SK-N-SH (cell line): ENCODE results near the gene ZDHHC18. TPM values are rescaled to one million over a fixed set of nuclear protein-coding genes. Genes with fewer than 3 reads are reported as not detected.

Experiments
- CTCF ChIA-PET: fragments of 300-600, 350-600 bp; formaldehyde crosslinking; extraction: SDS; loops from one replicate; lab custom pipeline; 2021; lab: Yijun Ruan, JAX
- POLR2A ChIA-PET: fragments of 350-600 bp; sonication (Branson Sonifier 250); formaldehyde crosslinking; extraction: SDS; loops from one replicate; lab custom pipeline; 2020; ENCODE audit warnings: antibody characterized with exemption, inconsistent platforms; lab: Yijun Ruan, JAX
- DNase-seq: peaks from one replicate; pipeline ENCODE4 v3.0.0; 2012
- H2AFZ ChIP-seq: fragments of 200-600 bp; sonication (generic); 2 replicates; pipeline ENCODE4 v1.8.1; 2016; ENCODE audit warnings: antibody characterized with exemption, mild to moderate bottlenecking, low read depth
- H3F3A ChIP-seq: fragments of 200-600 bp; sonication (generic); replicated peaks from 2 replicates; pipeline ENCODE3; 2016; ENCODE audit warnings: antibody characterized with exemption, mild to moderate bottlenecking; ENCODE audit not compliant: insufficient read depth
- H3K27ac ChIP-seq, 2 experiments: fragments of 200-500 bp in 1 of 2; fragments of 200-600 bp in 1 of 2; sonication (Bioruptor generic) in 1 of 2; sonication (generic), shearing (Covaris generic) in 1 of 2; 2 replicates each; pipeline versions ENCODE4 v1.5.1 to v1.6.1; 2014 to 2016; ENCODE audit warnings: low read depth in 2 of 2, inconsistent platforms in 1 of 2, low read length in 1 of 2, mild to moderate bottlenecking in 1 of 2, mixed read lengths in 1 of 2
- H3K27me3 ChIP-seq: fragments of 200-600 bp; sonication (generic), shearing (Covaris generic); 2 replicates; pipeline ENCODE4 v1.6.1; 2016; ENCODE audit warnings: mixed run types; ENCODE audit not compliant: insufficient read depth
- H3K36me3 ChIP-seq, 2 experiments: fragments of 200-500 bp in 1 of 2; fragments of 200-600 bp in 1 of 2; sonication (Bioruptor generic) in 1 of 2; sonication (generic) in 1 of 2; replicated peaks in 1 of 2; 2 replicates each; pipeline versions ENCODE3 to v1.5.1; 2014 to 2016; ENCODE audit warnings: low read length in 1 of 2, mild to moderate bottlenecking in 1 of 2; ENCODE audit not compliant: insufficient read depth in 2 of 2, control insufficient read depth in 1 of 2
- H3K4me1 ChIP-seq, 2 experiments: fragments of 200-500 bp in 1 of 2; fragments of 200-600 bp in 1 of 2; sonication (Bioruptor generic) in 1 of 2; sonication (generic), shearing (Covaris generic) in 1 of 2; 2 replicates each; pipeline versions ENCODE4 v1.5.1 to v1.6.1; 2014 to 2016; ENCODE audit warnings: low read depth in 1 of 2, low read length in 1 of 2, mixed run types in 1 of 2; ENCODE audit not compliant: insufficient read depth in 2 of 2, control insufficient read depth in 1 of 2
- H3K4me2 ChIP-seq: fragments of 200-600 bp; sonication (generic), shearing (Covaris generic); 2 replicates; pipeline ENCODE4 v1.6.1; 2017; ENCODE audit warnings: mixed run types
- H3K4me3 ChIP-seq, 2 experiments: fragments of 200-500 bp in 1 of 2; fragments of 200-600 bp in 1 of 2; sonication (Bioruptor generic) in 1 of 2; sonication (generic), shearing (Covaris generic) in 1 of 2; 2 replicates each; pipeline versions ENCODE4 v1.5.1 to v1.8.1; 2014 to 2016; ENCODE audit warnings: low read depth in 2 of 2, inconsistent platforms in 1 of 2, low read length in 1 of 2, mild to moderate bottlenecking in 1 of 2, mixed read lengths in 1 of 2, moderate library complexity in 1 of 2
- H3K79me2 ChIP-seq: fragments of 200-600 bp; sonication (generic); 2 replicates; pipeline ENCODE4 v1.8.1; 2017; ENCODE audit warnings: mild to moderate bottlenecking; ENCODE audit not compliant: insufficient read depth
- H3K9ac ChIP-seq: fragments of 200-600 bp; sonication (generic); 2 replicates; pipeline ENCODE4 v1.6.1; 2017; ENCODE audit warnings: mixed run types
- H3K9me2 ChIP-seq: fragments of 200-600 bp; sonication (generic); 2 replicates; pipeline ENCODE4 v1.6.1; 2017; ENCODE audit warnings: mixed run types
- H3K9me3 ChIP-seq: fragments of 200-600 bp; sonication (generic); 2 replicates; pipeline ENCODE4 v1.6.1; 2017; ENCODE audit warnings: mixed run types, mild to moderate bottlenecking, moderate library complexity
- H4K20me1 ChIP-seq: fragments of 200-600 bp; sonication (generic); 2 replicates; pipeline ENCODE4 v1.6.1; 2017; ENCODE audit warnings: mild to moderate bottlenecking, mixed run types; ENCODE audit not compliant: insufficient read depth
- CHD2 ChIP-seq: fragments of 150-350 bp; IDR thresholded peaks from 2 replicates; pipeline ENCODE4 v1.6.1; 2018; ENCODE audit warnings: low read length; ENCODE audit not compliant: partially characterized antibody
- CTCF ChIP-seq: fragments of 200-600 bp; sonication (generic); IDR thresholded peaks from 2 replicates; pipeline ENCODE4 v1.6.1; 2017; ENCODE audit warnings: antibody characterized with exemption, mild to moderate bottlenecking, moderate library complexity
- ELF1 ChIP-seq: IDR thresholded peaks from 2 replicates; pipeline ENCODE4 v1.4.0; 2012
- EP300 ChIP-seq, 2 experiments: IDR thresholded peaks; 2 replicates each; pipeline versions ENCODE4 v1.4.0 to v1.6.1; 2012; ENCODE audit warnings: borderline replicate concordance in 1 of 2, low read depth in 1 of 2, low read length in 1 of 2
- EZH2phosphoT487 ChIP-seq: fragments of 200-600 bp; sonication (generic); IDR thresholded peaks from 2 replicates; pipeline ENCODE4 v1.6.1; 2017; ENCODE audit warnings: low read depth, mixed run types, mild to moderate bottlenecking, antibody characterized with exemption, moderate library complexity, borderline replicate concordance
- FOSL2 ChIP-seq: IDR thresholded peaks from 2 replicates; pipeline ENCODE4 v1.4.0; 2012; ENCODE audit warnings: low read depth, mild to moderate bottlenecking, moderate library complexity, borderline replicate concordance
- GABPA ChIP-seq: IDR thresholded peaks from 2 replicates; pipeline ENCODE4 v1.4.0; 2012; ENCODE audit warnings: low read depth, mild to moderate bottlenecking
- GATA2 ChIP-seq: sonication (generic); formaldehyde crosslinking; IDR thresholded peaks from 2 replicates; pipeline ENCODE4 v1.5.0; 2020; ENCODE audit warnings: mild to moderate bottlenecking, missing genetic modification reagents
- JUND ChIP-seq: IDR thresholded peaks from 2 replicates; pipeline ENCODE4 v1.4.0; 2012
- NFIC ChIP-seq: IDR thresholded peaks from 2 replicates; pipeline ENCODE4 v1.4.0; 2012; ENCODE audit warnings: borderline replicate concordance
- NRF1 ChIP-seq: IDR thresholded peaks from 2 replicates; pipeline ENCODE4 v1.6.1; 2012; ENCODE audit warnings: low read depth, mild to moderate bottlenecking, low read length
- PBX3 ChIP-seq: IDR thresholded peaks from 2 replicates; pipeline ENCODE4; 2012
- RAD21 ChIP-seq: IDR thresholded peaks from 2 replicates; pipeline ENCODE4 v1.6.1; 2012; ENCODE audit warnings: mild to moderate bottlenecking, low read length
- REST ChIP-seq: IDR thresholded peaks from 2 replicates; pipeline ENCODE4 v1.6.1; 2012; ENCODE audit warnings: mild to moderate bottlenecking, low read depth, low read length, moderate library complexity
- RFX5 ChIP-seq: IDR thresholded peaks from 2 replicates; pipeline ENCODE4 v1.6.1; 2012; ENCODE audit warnings: mild to moderate bottlenecking, improper control_type of control experiment, low read length
- SMC3 ChIP-seq: IDR thresholded peaks from 2 replicates; pipeline ENCODE4 v1.6.1; 2012; ENCODE audit warnings: low read depth, low read length, improper control_type of control experiment
- TCF12 ChIP-seq: IDR thresholded peaks from 2 replicates; pipeline ENCODE4 v1.4.0; 2012
- TEAD4 ChIP-seq: IDR thresholded peaks from 2 replicates; pipeline ENCODE4 v1.4.0; 2012; ENCODE audit warnings: mild to moderate bottlenecking, borderline replicate concordance; ENCODE audit not compliant: insufficient read depth
- USF1 ChIP-seq: IDR thresholded peaks from 2 replicates; pipeline ENCODE4 v1.4.0; 2012; ENCODE audit warnings: low read depth, borderline replicate concordance
- USF2 ChIP-seq: fragments of 150-350 bp; IDR thresholded peaks from 2 replicates; pipeline ENCODE4 v1.6.1; 2017; ENCODE audit warnings: antibody characterized with exemption, low read length, low read depth, borderline replicate concordance
- YY1 ChIP-seq: IDR thresholded peaks from 2 replicates; pipeline ENCODE4 v1.4.0; 2012; ENCODE audit warnings: low read depth, mild to moderate bottlenecking
- ZBTB33 ChIP-seq: IDR thresholded peaks from 2 replicates; pipeline ENCODE4 v1.4.0; 2012; ENCODE audit warnings: low read depth, borderline replicate concordance
- WGBS: methylation state at CpG from one replicate; pipeline ENCODE4 v1.1.6; 2017; ENCODE audit warnings: low lambda C conversion rate; 5-methylcytosine and 5-hydroxymethylcytosine counted together
- polyA plus RNA-seq, 3 experiments: library from polyadenylated mRNA; depleted of rRNA; stranded (reverse); fragments of >200 nt; gene quantifications; 2 replicates each; pipeline ENCODE4 v1.2.3, GENCODE V29; 2012

Gene ZDHHC18
- polyA plus RNA-seq, 1 of the 3 experiments (the other 2 are of a cell fraction): 33.0 TPM

- Histone ChIP-seq H3K4me2 (peak overlapping the region; percentile 60), H3K36me3 (peaks cover 3 to 5% of the 10 kb centered on the region in 2 experiments), H2AFZ (no peak overlapping the region), H4K20me1 (no peaks in the 10 kb centered on the region), H3K9me3 (no peaks in the 10 kb centered on the region), H3K9me2 (no peaks in the 10 kb centered on the region), H3K4me3 (peak overlapping the region; percentile 4 to 9; a peak in 1 of 4 replicates), H3K79me2 (no peaks in the 10 kb centered on the region), H3K4me1 (peaks cover 11 to 13% of the 10 kb centered on the region in 2 experiments), H3K9ac (no peak overlapping the region), H3F3A (peaks cover 10% of the 10 kb centered on the region), H3K27me3 (no peaks in the 10 kb centered on the region), H3K27ac (peak overlapping the region; percentile 29 to 68)
- 45% methylated on average over 5 of the region's 5 CpGs for WGBS
- POLR2A ChIA-PET: interaction anchor here (0.6 to 1.4 kb wide), 4 partner anchors 12 to 959 kb away, joined by 3 to 4 read pairs (median 4); partner anchors contain the start of gene PIGV
- CTCF ChIA-PET: interaction anchor here (1.1 to 6.0 kb wide), 5 partner anchors 10 to 300 kb away, joined by 4 to 56 read pairs (median 27); partner anchors contain the start of gene PIGV
- DNase-seq: peak; percentile 32
- TF ChIP-seq JUND (peak; percentile 57; the same call in 1 of the 2 replicates), RAD21 (no peak), CTCF (no peak), PBX3 (peak; percentile 76), GABPA (no peak), GATA2 (no peak), YY1 (no peak), EZH2phosphoT487 (no peak), FOSL2 (peak; percentile 68; the same call in 1 of the 2 replicates), REST (no peak), NRF1 (no peak), USF1 (no peak), NFIC (peak; percentile 61; the same call in 1 of the 2 replicates), ZBTB33 (no peak), TEAD4 (no peak), RFX5 (no peak), TCF12 (peak; percentile 88), USF2 (no peak), ELF1 (no peak), EP300 (IDR thresholded peaks at IDR 0.05; ENCODE audit: borderline replicate concordance in 1 of 2, low read depth in 1 of 2, low read length in 1 of 2) (peak in 1 of 2 experiments; percentile 42; a peak in 1 of 4 replicates), CHD2 (no peak), SMC3 (0 out of 2 replicates have a peak, but pooled peaks have one; percentile 2)
Observed at GRCh38 chr1:26799479-26800142, 26.9 kb upstream of the ZDHHC18 start.
